GM19193 (cell line): Measurements from ENCODE around the gene ZBTB2.

Experiments used
- POLR2A ChIP-seq: IDR thresholded peaks from 4 replicates; pipeline ENCODE4 v1.6.1; 2011; ENCODE audit not compliant: insufficient read depth, insufficient read length; ENCODE audit errors: extremely low read depth

ZBTB2 gene

DNA sequence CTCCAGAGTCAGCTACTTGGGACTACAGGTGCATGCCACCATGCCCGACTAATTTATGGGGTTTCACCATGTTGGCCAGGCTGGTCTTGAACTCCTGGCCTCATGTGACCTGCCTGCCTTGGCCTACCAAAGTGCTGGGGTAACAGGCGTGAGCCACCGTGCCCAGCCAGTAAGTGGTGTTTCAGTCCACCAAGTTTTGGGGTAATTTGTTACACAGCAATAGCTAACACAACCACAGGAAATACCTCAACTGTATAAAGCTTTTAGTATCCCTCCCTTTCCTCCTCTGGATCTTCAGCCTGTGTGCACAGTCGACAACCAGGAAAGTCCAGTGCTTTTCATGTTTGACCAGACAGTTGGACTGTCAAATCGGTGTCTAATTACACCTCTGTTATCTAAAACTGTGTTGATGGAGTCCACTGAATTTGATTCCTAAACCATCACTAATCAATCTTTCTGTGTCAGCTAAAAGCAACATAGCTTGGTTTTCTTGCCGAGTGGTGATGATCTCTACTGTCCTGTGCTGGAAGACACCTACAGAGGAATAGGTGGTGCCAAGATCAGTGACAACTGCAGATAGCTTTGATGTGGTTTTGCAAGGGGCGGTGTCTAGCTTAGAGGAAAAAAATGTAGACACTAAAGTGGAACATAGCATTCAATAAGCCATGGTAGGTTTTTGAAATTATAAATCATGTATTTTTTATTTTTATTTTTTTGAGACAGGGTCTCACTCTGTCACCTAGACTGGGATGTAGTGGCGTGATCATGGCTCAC lies 22.2 kb upstream of the ZBTB2 start:
- TF ChIP-seq POLR2A: no peak

DNA sequence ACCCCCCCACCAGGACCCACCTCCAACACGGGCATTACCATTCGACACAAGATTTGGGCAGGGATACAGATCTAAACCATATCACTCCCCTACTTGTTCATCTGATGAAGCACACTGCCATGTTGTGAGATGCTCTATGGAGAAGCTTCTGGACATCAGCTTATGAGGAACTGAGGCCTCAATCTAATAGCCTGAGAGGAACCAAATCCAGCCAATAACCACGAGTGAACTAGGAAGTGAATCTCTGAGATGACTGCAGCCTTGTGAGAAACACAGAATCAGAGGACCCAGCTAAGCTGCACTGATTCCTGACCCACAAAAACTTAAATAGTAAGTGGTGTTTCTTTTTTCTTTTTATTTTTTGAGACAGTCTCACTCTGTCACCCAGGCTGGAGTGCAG lies 21.6 kb upstream of the ZBTB2 start:
- TF ChIP-seq POLR2A: no peak

DNA sequence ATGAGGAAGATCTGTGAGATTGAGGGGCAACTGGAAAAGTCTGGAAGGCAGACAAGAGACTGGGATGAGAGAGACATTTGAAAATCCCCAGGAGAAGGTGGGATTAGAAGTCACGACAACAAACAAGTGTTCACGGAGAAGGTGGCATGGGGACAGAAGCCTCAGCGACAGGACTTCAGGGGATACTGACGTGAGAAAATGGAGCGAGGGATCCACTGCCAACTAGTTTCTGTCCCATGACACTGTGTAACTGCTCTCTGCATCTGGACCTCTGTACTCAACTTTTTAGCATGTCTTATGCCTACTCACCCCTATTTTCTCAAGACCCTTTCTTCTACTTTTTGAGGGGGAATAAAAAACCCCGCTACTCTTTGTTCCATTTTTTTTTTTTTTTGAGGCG lies 18.3 kb upstream of the ZBTB2 start:
- TF ChIP-seq POLR2A: no peak

DNA sequence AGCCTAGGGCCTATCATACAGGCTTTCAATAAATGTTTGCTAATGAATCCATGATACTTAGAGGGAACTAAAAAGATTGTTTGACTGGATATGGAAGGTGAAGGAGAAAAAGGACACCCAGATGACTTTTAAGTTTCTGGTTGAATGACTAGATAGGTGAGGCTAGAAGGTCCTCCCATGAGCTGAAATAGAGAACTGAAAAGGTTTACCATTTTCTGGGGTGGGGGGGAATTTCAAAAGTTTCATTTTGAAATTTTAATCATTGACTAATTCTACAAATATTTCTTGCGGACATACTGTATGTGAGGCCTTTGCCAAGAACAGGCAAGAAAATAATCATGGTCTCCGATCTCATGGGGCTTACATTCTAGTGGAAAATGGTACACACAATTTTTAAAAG lies 17.9 kb upstream of the ZBTB2 start:
- TF ChIP-seq POLR2A: no peak

DNA sequence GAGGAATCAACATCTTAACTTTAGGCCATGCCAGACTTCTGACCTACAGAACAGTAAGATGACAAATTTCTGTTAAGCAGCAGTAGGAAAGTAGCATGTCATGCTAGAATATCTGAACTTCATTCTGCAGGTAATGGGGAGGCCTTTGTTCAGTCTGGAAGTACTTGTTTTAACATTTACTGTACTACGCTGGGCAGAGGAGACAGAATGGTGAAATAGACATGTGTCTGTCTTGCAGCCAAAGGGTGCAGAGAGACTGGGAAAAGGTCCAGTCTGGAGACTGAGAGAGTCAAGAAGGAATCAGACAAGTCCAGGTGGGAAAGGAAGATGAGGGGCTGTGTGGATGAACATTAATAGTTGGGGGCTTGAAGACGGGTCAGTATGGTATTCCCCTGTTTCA lies 17.5 kb upstream of the ZBTB2 start:
- TF ChIP-seq POLR2A: no peak

DNA sequence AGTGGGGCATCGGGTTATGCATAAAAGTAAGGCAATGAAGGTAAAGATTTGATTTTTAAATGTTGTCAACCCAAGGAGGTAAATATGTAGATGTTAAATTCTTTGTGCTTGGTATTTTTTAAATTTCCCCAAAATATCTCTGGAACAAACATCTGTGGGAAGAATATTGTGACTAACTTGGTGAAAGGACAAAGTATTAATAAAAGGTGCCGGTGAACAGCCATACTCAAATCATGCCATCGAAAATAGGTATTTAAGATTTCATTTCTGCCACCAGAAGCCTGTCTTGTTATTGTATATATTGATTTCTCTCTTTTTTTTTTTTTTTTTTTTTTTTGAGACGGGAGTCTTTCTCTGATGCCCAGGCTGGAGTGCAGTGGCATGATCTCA lies 12.6 kb upstream of the ZBTB2 start:
- TF ChIP-seq POLR2A: no peak

DNA sequence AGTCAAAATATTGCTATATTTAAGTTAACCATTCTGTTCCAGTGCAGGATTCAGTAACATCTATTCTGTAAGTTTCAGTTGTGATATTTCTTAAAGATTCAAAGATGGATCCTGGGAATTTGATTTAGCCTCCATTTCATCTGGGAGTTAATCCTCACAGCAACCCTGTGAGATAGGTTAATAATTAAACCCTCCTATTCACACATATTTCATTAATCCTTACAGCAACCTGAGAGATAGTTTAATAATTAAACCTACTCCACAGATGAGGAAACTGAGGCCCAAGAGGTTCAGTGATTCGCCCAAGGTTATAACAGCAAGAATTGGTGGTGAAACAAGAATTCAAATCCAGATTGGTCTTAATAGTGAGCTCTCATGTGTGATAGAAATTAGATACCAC lies 10.9 kb upstream of the ZBTB2 start:
- no peak for TF ChIP-seq POLR2A

DNA sequence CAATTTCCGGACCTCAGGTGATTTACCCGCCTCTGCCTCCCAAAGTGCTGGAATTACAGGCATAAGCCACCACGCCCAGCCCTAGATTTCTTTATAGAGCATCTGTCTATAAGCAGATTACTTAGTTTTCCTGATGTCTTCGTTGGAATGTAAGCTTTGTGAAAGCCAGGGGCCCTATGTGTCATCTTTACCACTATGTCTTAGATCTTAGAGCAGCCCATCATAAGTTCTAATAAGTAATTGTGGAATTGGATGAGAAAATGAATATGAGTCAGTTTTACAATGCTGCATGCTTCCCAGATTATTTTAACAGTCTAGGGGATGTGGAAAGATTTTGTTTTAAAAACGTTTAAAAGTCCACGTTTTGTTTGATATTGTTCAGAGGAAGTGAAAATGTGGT lies 9.1 kb upstream of the ZBTB2 start:
- no peak for TF ChIP-seq POLR2A

DNA sequence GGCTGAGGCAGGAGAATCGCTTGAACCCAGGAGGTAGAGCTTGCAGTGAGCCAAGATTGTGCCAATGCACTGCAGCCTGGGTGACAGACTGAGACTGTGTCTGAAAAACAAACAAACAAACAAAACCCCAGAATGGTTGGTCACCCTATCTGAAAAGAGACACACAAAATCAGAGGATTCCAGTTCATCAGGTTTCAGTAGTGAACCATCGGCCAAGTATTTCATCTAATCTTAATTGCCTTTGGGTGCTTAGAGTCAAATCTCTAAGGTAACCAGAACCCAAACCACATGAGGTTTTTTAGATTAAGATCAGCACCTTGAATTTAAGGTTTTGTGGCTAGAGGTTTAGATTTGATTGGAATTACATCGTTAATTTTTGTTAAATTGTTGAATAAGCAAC lies 8.3 kb upstream of the ZBTB2 start:
- TF ChIP-seq POLR2A: no peak

DNA sequence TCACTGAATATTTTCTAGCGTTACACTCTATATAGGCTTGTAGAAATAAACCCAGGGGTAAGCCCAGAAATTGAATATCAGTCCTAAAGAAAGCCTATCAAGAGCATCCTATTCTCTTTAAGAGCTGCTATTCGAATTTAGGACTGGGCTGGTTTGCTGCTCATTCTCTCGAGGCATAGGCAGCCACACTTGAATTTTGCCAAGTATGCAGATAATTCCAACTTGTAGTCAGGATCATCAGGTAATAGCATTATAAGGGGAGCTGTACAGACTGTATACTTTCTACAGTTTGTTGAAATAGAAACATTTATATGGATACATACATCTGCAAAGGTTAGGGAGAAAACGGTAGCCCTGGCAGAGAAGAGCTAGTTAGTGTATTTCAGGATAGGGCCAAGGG lies 2.1 kb upstream of the ZBTB2 start:
- TF ChIP-seq POLR2A: no peak

DNA sequence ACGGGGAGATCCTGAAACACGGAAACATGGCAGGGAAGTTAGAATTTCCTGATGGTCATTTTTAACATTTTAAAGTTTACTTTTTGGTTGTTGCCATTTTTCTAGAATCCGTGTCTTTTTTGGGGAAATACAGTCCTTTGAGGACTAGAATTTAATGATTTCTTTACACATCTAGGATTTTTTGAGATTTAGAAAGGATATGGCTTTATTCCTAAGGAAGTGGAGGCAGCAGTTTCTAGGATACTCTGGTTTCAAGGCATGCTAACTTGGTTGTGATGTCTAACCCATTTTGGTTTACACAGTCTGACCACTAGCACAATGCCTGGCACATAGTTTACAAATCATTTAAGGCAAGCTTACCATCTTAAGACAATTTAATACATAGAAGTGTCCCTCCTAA lies 1.1 kb upstream of the ZBTB2 start:
- no peak for TF ChIP-seq POLR2A

DNA sequence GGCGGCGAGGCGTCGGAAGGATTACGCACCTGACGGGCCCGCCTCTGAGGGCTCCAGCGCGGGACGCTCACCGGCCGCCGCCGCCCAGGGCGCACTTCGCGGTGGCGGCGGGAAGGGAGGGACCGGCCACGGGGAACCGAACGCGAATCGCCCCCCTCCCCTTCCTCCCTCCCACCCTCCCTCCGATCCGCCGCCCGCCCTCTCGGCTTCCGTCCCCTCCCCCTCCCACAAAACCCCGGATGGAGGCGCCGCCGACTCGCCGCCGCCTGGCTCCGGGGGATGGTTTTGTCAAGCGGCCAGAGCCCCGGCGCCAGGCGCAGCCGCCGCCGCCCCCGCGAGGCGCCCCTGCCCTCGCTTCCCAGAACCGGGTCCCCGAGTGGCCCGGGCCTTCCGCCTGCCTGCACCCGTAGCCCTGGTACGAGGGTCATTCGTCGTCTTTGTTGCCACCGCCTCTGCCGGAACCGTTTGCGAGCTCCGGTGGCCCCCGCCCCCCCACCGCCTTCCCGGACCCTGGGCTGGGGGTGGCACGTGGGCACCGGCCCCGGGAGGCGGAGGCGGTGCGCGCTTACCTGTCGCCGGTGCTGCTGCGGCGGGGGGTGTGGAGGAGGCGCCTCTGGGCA lies 398 bp downstream of the ZBTB2 start:
- peak; percentile 74 for TF ChIP-seq POLR2A

DNA sequence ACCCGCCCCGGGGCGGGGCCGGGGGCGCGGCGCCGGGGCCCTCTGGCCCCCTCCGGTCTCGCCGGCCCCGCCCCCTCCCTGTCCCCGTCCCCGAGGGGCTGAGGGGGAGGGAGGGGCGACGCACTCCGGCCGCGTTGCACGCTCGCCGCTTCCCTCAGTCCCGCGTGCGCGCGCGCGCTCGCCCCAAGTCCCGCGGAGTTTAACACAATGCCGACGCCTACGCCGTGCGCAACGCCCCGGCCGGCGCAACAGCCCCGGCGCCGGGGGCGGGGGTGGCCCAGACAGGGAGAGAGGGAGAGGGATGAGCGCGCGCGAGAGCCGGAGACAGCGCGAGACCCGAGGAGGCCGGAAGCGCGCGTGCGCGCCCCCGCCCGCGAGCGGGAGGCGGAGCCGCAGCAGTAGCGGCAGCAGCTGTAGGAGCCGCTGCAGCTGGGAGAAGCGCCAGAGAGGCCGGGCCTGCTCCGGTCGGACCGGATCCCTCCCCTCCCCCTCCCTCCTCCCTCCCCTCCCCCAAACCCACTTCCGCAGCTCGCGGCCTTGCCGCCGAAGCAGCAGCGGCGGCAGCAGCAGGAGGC lies 996 bp downstream of the ZBTB2 start:
- no peak for TF ChIP-seq POLR2A

DNA sequence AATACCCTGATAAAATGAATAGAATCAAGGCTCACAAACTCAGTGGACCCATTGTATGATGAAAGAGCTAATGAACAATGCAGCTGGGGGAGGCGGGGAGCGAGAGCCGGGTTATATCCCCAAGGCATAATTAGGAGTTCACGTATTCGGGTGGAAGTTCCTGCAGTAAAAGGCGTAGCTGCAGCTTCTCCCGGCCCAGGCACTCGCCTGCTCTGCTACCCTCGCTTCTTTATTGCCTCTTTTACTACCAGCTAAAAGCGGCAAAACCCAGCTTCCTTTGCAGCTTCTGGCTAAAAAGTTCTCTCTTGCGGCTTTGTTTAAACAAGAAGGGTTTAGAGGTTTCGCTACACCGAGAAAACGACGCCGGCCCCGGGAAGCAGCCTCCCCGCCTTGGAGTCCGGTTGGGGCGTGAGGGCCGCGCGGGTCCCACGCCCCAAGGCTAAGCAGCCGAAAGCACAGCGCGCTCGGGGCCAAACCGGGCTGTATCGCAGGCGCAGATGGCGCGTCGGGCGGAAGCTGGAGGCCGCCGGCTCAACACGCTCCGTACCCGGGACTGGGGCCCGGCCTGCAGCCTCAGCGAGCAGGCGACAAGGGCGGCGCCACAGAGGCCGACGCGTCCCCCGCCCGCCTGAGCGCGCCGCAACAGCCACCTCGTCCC lies 1.6 kb downstream of the ZBTB2 start:
- TF ChIP-seq POLR2A: peak; percentile 91

DNA sequence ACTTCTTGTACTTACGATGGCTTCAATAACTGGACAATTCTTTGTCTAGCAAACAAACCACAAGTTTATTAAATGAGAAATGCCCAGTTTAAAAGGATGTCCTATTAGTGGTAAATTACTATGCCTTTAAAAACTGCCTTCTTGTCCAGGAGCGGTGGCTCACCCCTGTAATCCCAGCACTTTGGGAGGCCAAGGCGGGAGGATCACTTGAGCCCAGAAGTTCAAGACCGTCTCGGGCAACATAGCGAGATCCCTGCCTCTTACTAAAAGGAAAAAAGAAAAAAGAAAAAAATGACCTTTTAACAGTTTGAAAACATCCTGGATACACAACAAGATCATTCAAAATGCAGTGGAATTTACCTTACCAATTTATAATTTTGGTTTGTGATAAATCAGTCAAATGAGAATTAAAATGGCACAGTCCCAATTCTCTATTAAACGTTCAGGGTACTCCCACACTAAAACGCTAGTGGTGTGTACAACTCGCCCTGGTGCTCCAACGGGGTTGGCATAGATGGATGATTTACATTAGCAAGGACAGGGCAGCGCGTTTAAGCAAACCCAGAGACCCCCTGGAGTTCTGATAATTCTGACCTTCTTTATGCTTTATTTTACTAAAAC lies 2.3 kb downstream of the ZBTB2 start:
- no peak for TF ChIP-seq POLR2A

DNA sequence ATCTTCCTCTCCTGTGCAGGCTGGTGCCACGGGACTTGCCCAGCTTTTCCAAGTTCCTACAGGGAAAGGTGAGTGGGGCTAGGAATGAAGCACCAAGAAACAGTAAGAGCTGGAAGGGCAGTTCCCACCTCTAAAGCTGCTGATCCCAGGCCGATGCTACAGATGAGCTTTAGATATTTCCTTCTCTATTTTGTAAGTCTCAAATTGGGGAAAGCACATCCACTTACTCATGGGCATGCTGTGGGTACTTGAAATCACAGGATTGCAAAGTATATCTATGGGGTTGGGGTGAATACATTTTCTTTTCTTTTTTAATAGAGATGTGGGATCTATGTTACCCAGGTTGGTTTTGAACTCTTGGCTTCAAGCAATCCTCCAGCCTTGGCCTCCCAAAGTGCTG lies 3.1 kb downstream of the ZBTB2 start:
- TF ChIP-seq POLR2A: no peak
